H9 (cell line): Measurements from ENCODE around the gene TP53BP2. TPM values are rescaled to one million over a fixed set of nuclear protein-coding genes. Genes with fewer than 3 reads are reported as not detected.

ENCODE experiments used
- DNase-seq: peaks from one replicate; pipeline ENCODE4 v3.0.0-alpha.2; 2017
- H2AFZ ChIP-seq: one replicate; pipeline ENCODE4 v1.6.1; 2013; ENCODE audit warnings: mild to moderate bottlenecking, low read length, control low read depth, moderate library complexity
- H2AK5ac ChIP-seq: 2 replicates; pipeline ENCODE4 v1.6.1; 2013; ENCODE audit warnings: low read length, control low read depth, mixed read lengths; ENCODE audit not compliant: insufficient read length
- H2BK120ac ChIP-seq: one replicate; pipeline ENCODE4 v1.6.1; 2013; ENCODE audit warnings: low read depth, mild to moderate bottlenecking, low read length, control low read depth, inconsistent platforms; ENCODE audit not compliant: poor library complexity, severe bottlenecking
- H2BK12ac ChIP-seq: 2 replicates; pipeline ENCODE4 v1.6.1; 2013; ENCODE audit warnings: low read length, control low read depth, mixed read lengths, low read depth; ENCODE audit not compliant: insufficient read length
- H2BK15ac ChIP-seq: 2 replicates; pipeline ENCODE4 v1.6.1; 2013; ENCODE audit warnings: low read depth, low read length, control low read depth
- H2BK20ac ChIP-seq: one replicate; pipeline ENCODE4 v1.6.1; 2013; ENCODE audit warnings: low read depth, mild to moderate bottlenecking, low read length, control low read depth, inconsistent platforms; ENCODE audit not compliant: poor library complexity, severe bottlenecking
- H2BK5ac ChIP-seq: 2 replicates; pipeline ENCODE4 v1.6.1; 2013; ENCODE audit warnings: low read length, control low read depth, mixed read lengths; ENCODE audit not compliant: insufficient read length
- H3K14ac ChIP-seq: 2 replicates; pipeline ENCODE4 v1.6.1; 2013; ENCODE audit warnings: low read length, control low read depth; ENCODE audit not compliant: insufficient read depth
- H3K18ac ChIP-seq: 2 replicates; pipeline ENCODE4 v1.6.1; 2013; ENCODE audit warnings: low read depth, mild to moderate bottlenecking, mixed read lengths, low read length, control low read depth; ENCODE audit not compliant: insufficient read length
- H3K23ac ChIP-seq: 2 replicates; pipeline ENCODE4 v1.6.1; 2013; ENCODE audit warnings: low read length, control low read depth, mixed read lengths, low read depth; ENCODE audit not compliant: insufficient read length
- H3K23me2 ChIP-seq: 2 replicates; pipeline ENCODE4 v1.6.1; 2013; ENCODE audit warnings: low read depth, mild to moderate bottlenecking, mixed read lengths, low read length, control low read depth; ENCODE audit not compliant: insufficient read length, poor library complexity, severe bottlenecking
- H3K27ac ChIP-seq: 2 replicates; pipeline ENCODE4 v1.5.1; 2013; ENCODE audit warnings: low read length, control low read depth, mixed read lengths, low read depth; ENCODE audit not compliant: insufficient read length
- H3K27me3 ChIP-seq: 2 replicates; pipeline ENCODE4 v1.6.1; 2013; ENCODE audit warnings: low read length, control low read depth, inconsistent platforms; ENCODE audit not compliant: insufficient read depth
- H3K4ac ChIP-seq: 2 replicates; pipeline ENCODE4 v1.6.1; 2013; ENCODE audit warnings: low read depth, mild to moderate bottlenecking, control low read depth, inconsistent platforms, low read length, moderate library complexity
- H3K4me1 ChIP-seq: 2 replicates; pipeline ENCODE4 v1.6.1; 2013; ENCODE audit warnings: low read length, control low read depth, inconsistent platforms; ENCODE audit not compliant: insufficient read depth
- H3K4me2 ChIP-seq: 2 replicates; pipeline ENCODE4 v1.6.1; 2013; ENCODE audit warnings: low read length, control low read depth, mixed read lengths; ENCODE audit not compliant: insufficient read length, insufficient read depth
- H3K56ac ChIP-seq: 2 replicates; pipeline ENCODE4 v1.6.1; 2013; ENCODE audit warnings: low read depth, mild to moderate bottlenecking, mixed read lengths, low read length, control low read depth; ENCODE audit not compliant: insufficient read length
- H3K79me1 ChIP-seq: 2 replicates; pipeline ENCODE4 v1.6.1; 2013; ENCODE audit warnings: low read depth, mild to moderate bottlenecking, moderate library complexity, low read length, control low read depth, inconsistent platforms; ENCODE audit not compliant: insufficient read depth, poor library complexity, severe bottlenecking
- H3K79me2 ChIP-seq: 2 replicates; pipeline ENCODE4 v1.6.1; 2013; ENCODE audit warnings: low read length, control low read depth, inconsistent platforms; ENCODE audit not compliant: insufficient read depth
- H3K9ac ChIP-seq: 2 replicates; pipeline ENCODE4 v1.6.1; 2013; ENCODE audit warnings: low read length, control low read depth, mixed read lengths; ENCODE audit not compliant: insufficient read length; ENCODE audit errors: extremely low read depth
- H3K9me3 ChIP-seq: one replicate; pipeline ENCODE4 v1.6.1; 2013; ENCODE audit warnings: low read depth, low read length, inconsistent platforms; ENCODE audit not compliant: control insufficient read depth
- H3T11ph ChIP-seq: one replicate; pipeline ENCODE4 v1.6.1; 2013; ENCODE audit warnings: mild to moderate bottlenecking, low read length, control low read depth, inconsistent platforms
- H4K20me1 ChIP-seq: one replicate; pipeline ENCODE4 v1.6.1; 2013; ENCODE audit not compliant: control insufficient read depth, insufficient read length, insufficient read depth
- H4K5ac ChIP-seq: 2 replicates; pipeline ENCODE4 v1.6.1; 2013; ENCODE audit warnings: low read depth, mild to moderate bottlenecking, mixed read lengths, low read length, control low read depth; ENCODE audit not compliant: insufficient read length
- H4K8ac ChIP-seq: replicated peaks from 2 replicates; pipeline ENCODE4 v1.6.1; 2013; ENCODE audit warnings: low read length, control low read depth, mixed read lengths, low read depth; ENCODE audit not compliant: insufficient read length
- H4K91ac ChIP-seq: 2 replicates; pipeline ENCODE4 v1.6.1; 2013; ENCODE audit warnings: low read depth, mild to moderate bottlenecking, moderate library complexity, mixed read lengths, low read length, control low read depth; ENCODE audit not compliant: insufficient read length
- H3K27ac Mint-ChIP-seq, 3 experiments: 2 replicates in 2 of 3; 3 replicates in 1 of 3; pipeline ENCODE4 v1.8.0; 2020 to 2021; ENCODE audit warnings: mixed read lengths in 3 of 3, mild to moderate bottlenecking in 1 of 3, moderate library complexity in 1 of 3
- H3K27me3 Mint-ChIP-seq: 2 replicates; pipeline ENCODE4 v1.8.0; 2021; ENCODE audit warnings: low read depth, mild to moderate bottlenecking, moderate library complexity, mixed read lengths
- H3K36me3 Mint-ChIP-seq, 3 experiments: 2 replicates in 2 of 3; 3 replicates in 1 of 3; pipeline ENCODE4 v1.8.0; 2020 to 2021; ENCODE audit warnings: low read depth in 3 of 3, mixed read lengths in 3 of 3; ENCODE audit not compliant: insufficient read depth in 1 of 3
- H3K4me1 Mint-ChIP-seq, 2 experiments: 2 replicates each; pipeline ENCODE4 v1.8.0; 2020; ENCODE audit warnings: mixed read lengths in 2 of 2
- H3K4me3 Mint-ChIP-seq, 2 experiments: 2 replicates in 1 of 2; 3 replicates in 1 of 2; pipeline ENCODE4 v1.8.0; 2020 to 2021; ENCODE audit warnings: mild to moderate bottlenecking in 2 of 2, mixed read lengths in 2 of 2, moderate library complexity in 1 of 2
- H3K9me3 Mint-ChIP-seq, 2 experiments: 2 replicates in 1 of 2; 3 replicates in 1 of 2; pipeline ENCODE4 v1.8.0; 2020; ENCODE audit warnings: mild to moderate bottlenecking in 2 of 2, mixed read lengths in 2 of 2, moderate library complexity in 1 of 2
- WGBS: extraction: QIAGEN DNeasy Blood & Tissue Kit; methylation state at CpG from one replicate; pipeline ENCODE4 v1.1.7; 2013; ENCODE audit warnings: missing lambda C conversion rate, low lambda C conversion rate, mixed read lengths; ENCODE audit not compliant: insufficient read length; ENCODE audit errors: extremely low coverage; 5-methylcytosine and 5-hydroxymethylcytosine counted together
- total RNA-seq: library from RNA; stranded (reverse); gene quantifications from 2 replicates; pipeline ENCODE4 v1.2.1, GENCODE V29; 2021
- TF ChIP-seq, protein P1 (sequence below): fragments of 200-600 bp; sonication (generic); conservative IDR thresholded peaks from 3 replicates; pipeline ENCODE4 v1.8.0; 2021; ENCODE audit warnings: antibody characterized with exemption, mild to moderate bottlenecking

TP53BP2 gene
- total RNA-seq, 1 experiment from 2014 or later: 49.7 TPM

DNA sequence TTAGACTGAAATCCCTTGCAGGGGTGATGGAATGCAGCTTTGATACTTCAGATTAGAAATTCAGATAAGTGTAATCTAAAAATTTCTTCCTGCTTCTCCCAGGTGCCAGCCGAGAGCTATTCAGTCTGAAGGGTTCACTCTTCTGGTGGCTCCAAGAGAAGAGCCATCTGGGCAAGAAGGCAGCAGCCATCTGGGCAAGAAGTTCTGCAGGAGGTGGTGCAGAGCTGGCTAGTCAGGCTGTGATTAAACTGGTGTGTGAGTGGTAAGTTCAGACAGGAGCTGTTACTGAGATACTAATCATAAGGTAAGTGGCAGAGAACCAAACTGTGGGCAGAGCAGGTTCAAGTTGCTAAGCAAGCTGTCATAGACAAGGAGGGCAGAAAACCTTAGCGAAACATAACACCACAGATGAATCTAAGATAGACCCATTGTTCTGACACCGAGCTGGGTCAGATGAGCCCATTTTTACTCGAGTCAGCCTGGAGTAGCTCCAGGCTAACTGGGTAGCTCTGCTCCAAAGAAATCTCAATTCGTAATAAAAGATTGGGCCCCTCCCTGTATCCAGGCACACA, 14.4 kb upstream of the TP53BP2 start:
- Histone ChIP-seq H4K91ac (no peak overlapping the region), H2BK5ac (no peak overlapping the region), H3K79me2 (no peaks in the 10 kb centered on the region), H3K18ac (no peak overlapping the region), H3K79me1 (no peaks in the 10 kb centered on the region), H3K4me1 (no peaks in the 10 kb centered on the region), H2BK20ac (no peak overlapping the region), H3K23me2 (no peaks in the 10 kb centered on the region), H3K9ac (no peak overlapping the region), H2AK5ac (no peak overlapping the region), H3K4me2 (no peak overlapping the region), H4K20me1 (no peaks in the 10 kb centered on the region), H4K8ac (no peak overlapping the region), H2AFZ (no peak overlapping the region), H3K4ac (no peak overlapping the region), H3K27ac (no peak overlapping the region), H3K56ac (no peak overlapping the region), H3K23ac (no peak overlapping the region), H4K5ac (no peak overlapping the region), H3K14ac (no peak overlapping the region), H2BK120ac (no peak overlapping the region), H2BK12ac (no peak overlapping the region), H2BK15ac (no peak overlapping the region), H3K27me3 (no peaks in the 10 kb centered on the region), H3K9me3 (no peaks in the 10 kb centered on the region), H3T11ph (no peak overlapping the region)
- Mint-ChIP-seq H3K4me3 (no peak overlapping the region), H3K9me3 (no peaks in the 10 kb centered on the region), H3K27ac (no peak overlapping the region), H3K4me1 (no peaks in the 10 kb centered on the region), H3K27me3 (peaks cover 9% of the 10 kb centered on the region), H3K36me3 (peaks cover 0 to 2% (median 0%) of the 10 kb centered on the region in 3 experiments; a peak in 1 of 7 replicates)
- TF ChIP-seq, protein P1, sequence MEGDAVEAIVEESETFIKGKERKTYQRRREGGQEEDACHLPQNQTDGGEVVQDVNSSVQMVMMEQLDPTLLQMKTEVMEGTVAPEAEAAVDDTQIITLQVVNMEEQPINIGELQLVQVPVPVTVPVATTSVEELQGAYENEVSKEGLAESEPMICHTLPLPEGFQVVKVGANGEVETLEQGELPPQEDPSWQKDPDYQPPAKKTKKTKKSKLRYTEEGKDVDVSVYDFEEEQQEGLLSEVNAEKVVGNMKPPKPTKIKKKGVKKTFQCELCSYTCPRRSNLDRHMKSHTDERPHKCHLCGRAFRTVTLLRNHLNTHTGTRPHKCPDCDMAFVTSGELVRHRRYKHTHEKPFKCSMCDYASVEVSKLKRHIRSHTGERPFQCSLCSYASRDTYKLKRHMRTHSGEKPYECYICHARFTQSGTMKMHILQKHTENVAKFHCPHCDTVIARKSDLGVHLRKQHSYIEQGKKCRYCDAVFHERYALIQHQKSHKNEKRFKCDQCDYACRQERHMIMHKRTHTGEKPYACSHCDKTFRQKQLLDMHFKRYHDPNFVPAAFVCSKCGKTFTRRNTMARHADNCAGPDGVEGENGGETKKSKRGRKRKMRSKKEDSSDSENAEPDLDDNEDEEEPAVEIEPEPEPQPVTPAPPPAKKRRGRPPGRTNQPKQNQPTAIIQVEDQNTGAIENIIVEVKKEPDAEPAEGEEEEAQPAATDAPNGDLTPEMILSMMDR: no peak
- DNase-seq: no peak
- WGBS: no CpG with 5 or more reads among the region's 5 CpGs
